CD1c-positive myeloid dendritic cell (primary cell): ENCODE measurements around the gene CDK4.

Experiments
- DNase-seq: peaks from one replicate; pipeline ENCODE4 v3.0.0-alpha.2; 2016; ENCODE audit errors: extremely low spot score

Gene CDK4

DNA sequence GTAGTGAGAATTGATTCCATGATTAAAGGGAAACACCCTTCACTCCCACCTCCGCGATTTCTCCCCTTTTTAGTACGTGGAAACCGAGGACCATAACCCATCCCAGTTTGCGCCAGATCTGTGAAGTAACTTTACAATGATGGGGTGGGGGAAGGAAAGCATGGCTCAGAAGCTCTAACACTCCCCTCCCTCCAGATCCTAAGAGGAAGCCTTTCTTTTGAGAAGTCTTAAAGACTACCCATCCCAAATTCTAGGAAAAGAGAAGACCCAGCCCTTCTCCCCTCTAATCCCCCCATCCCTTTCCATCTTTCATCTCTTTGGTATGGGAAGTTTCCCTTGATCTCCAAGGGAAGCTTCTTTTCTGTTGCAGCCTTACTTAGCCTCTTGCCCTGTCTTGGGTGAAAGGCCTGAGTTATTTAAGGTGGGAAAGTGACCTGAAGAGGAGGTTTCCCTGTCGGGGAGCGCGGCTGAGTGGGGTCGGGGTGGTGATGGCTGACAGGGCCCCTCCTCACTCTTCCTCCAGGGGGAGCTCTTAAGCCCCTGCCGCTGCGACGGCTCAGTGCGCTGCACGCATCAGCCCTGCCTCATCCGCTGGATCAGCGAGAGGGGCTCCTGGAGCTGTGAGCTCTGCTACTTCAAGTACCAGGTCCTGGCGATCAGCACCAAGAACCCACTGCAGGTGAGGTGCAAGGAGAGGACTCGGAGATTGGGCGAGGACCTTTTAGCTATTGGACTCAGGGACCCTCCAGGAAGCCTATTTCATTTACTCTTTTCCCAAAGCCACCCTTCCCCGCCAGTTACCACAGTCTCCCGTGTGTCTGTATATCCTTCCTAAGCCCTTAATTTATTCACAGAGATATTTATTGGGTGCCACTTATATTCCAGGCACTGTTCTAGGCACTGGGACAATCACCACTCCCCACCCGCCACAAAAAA is 4.6 kb upstream of the CDK4 start:
- DNase-seq: peak; percentile 66

- no peak for DNase-seq
Observed at GRCh38 chr12:57755454-57756372, 3.6 kb upstream of the CDK4 start.

- no peak for DNase-seq
Observed at GRCh38 chr12:57755194-57755453, 3.0 kb upstream of the CDK4 start.

DNA sequence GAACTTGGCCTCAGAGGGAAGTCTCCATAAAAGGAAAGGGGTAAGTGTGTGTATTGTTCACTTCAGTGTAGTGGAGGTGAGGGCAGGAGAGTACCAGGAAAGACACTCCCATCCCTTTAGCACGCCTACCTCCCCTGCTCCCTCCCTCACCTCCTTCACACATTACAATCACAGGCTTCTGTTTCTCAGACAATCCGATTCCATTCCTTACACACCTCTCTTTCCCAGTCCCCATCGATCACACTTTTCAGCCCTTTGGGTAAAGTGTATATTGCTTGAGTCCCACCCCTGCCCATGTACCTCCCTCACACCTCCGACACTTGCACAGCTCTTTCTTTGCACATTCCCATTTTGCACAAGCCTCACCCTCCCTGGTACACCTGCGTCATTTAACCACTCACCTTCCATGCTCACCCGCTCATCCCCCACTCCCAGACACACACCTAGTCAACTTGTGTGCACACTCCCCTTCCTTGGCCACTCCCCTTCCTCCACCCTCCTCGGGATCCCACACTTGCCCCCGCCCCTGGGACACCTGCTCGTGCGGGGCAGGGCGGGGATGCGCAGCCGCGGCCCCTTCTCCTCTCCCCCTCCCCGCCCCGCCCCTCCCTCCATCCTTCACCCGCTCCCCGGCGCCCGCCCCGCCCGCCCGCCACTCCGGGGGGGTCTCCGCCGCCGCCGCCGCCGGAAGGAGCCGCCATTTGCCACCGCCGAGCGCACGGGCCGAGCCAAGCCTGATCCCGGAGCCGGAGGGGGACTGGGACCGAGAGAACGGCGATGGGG is 2.5 kb upstream of the CDK4 start, which contains the start of gene MARCHF9:
Gene MARCHF9, plus strand, starts transcription at position 693 of the 783 bp plus-strand sequence. CDS start 426 bp downstream, outside the sequence.
- DNase-seq: peak; percentile 55

GRCh38 chr12:57753756-57754337 is 1.7 kb upstream of the CDK4 start:
- DNase-seq: no peak

GRCh38 chr12:57752668-57753000 is 524 bp upstream of the CDK4 start:
- no peak for DNase-seq

DNA sequence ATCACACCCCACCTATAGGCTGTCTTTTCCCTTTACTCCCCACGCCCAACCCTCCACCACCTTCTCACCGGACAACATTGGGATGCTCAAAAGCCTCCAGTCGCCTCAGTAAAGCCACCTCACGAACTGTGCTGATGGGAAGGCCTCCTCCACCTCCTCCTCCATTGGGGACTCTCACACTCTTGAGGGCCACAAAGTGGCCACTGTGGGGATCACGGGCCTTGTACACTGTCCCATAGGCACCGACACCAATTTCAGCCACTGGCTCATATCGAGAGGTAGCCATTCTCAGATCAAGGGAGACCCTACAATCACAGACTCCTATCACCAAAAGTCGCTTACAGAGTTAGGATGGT is 700 bp downstream of the CDK4 start:
- no peak for DNase-seq

DNA sequence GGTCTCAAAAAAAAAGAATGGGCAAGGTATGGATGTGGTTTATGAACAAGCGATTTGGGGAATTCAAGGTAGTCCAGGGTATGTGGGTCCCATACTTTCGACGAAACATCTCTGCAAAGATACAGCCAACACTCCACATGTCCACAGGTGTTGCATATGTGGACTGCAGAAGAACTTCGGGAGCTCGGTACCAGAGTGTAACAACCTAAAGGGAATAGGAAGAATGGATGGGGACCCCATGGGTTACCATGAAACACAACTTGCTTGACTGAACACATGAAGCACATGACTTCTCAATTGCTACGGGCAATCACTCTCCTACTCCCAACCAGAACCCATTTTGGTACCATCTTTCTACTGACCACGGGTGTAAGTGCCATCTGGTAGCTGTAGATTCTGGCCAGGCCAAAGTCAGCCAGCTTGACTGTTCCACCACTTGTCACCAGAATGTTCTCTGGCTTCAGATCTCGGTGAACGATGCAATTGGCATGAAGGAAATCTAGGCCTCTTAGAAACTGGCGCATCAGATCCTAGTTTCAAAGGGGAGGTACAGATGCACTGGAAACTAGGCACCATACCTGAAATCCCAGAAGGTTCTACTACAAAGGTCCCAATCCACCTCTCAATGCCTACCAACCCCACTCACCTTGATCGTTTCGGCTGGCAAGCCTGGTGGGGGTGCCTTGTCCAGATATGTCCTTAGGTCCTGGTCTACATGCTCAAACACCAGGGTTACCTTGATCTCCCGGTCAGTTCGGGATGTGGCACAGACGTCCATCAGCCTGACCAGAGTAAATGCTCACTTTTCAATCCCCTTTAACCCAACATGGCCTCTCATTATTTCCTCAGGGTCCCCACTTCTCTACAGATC is 1.3 kb downstream of the CDK4 start:
- no peak for DNase-seq

DNA sequence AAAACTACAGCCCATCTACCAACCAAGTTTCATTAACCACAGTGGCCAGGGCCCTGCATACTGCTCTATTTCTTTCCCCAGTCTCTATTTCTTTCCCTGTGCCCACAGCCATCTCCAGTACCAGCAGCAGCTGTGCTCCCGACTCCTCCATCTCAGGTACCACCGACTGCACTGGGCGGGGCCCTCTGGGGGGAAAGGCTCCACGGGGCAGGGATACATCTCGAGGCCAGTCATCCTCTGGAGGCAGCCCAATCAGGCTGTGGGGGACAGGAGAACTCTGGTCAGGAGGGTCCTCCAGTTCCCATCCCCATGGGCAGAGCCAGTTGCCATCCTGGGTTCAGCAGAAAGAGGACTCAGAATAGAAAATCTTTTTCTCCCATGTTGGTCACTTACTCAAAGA is 3.0 kb downstream of the CDK4 start:
- no peak for DNase-seq

DNA sequence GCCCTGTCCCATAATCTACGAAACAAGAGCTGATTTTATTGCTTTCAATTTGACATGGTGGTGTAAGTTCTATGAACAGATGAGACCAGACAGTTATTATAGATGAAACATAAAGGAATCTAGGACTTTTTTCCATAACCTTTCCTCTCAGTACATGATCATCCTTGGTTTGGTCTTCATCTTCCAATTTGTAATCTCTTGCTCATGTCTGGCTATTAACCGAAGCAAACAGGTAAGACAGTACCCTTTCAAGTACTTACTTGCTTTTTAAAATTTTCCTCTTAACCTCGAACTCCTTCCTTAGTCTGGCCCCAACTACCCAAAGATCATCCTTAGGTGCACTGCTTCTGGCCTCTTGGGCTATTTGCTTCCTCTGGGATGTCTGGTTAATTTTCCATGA is 6.1 kb downstream of the CDK4 start:
- DNase-seq: no peak

GRCh38 chr12:57745485-57745881 is 6.6 kb downstream of the CDK4 start:
- no peak for DNase-seq

GRCh38 chr12:57744777-57745484 is 7.2 kb downstream of the CDK4 start, which contains the start of gene TSPAN31:
Gene TSPAN31 (plus strand): TSS chr12:57745039. CDS start chr12:57745155, 116 bp downstream.
- peak; percentile 98 for DNase-seq

DNA sequence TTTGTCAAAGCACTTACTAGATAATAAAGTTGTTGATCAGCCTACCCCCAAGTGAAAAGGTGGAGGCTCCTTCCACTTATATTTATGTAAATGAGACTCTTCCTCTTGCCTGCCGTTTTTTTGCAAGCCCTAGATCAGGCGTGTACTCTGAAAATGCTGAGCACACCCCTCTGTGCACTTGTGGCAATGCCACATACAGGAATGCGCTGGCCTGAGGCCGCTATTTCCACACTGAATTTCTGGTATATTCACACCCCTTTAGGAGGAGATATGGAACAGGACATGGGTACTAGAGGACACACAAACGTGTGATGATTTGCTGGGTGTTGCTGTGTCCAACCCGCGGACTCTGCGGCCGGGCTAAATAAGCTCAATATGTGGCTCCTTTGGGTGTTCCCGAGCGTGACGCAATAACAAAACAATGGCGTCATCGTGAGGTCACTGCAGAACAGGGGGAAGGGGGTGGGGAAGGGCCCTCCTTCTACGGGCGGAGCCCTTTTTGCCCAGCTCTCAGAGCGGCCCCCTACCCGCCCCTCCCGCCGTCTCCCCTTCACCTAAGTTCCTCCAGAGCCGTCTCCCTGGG is 7.8 kb downstream of the CDK4 start:
- peak; percentile 82 for DNase-seq

GRCh38 chr12:57743769-57744168 is 8.3 kb downstream of the CDK4 start:
- DNase-seq: no peak

GRCh38 chr12:57741844-57742738 is 10.0 kb downstream of the CDK4 start:
- peak; percentile 62 for DNase-seq

DNA sequence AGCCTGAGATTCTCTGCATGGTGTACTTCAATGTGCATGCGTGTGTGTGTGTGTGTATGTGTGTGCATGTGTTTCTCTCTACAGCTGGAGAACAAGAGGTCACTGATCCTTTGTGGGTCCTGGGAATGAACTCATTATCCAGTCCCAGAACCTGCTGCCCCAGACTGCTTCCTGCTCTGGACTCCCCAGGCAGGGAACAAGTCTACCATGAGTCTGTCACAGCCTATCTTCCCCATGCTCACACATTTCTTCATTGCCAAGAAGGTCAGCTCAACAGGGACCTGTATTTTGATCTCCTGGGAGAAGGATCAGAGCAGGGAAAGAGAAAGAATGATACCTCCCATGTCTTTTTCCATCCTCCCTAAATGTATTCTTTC is 10.7 kb downstream of the CDK4 start:
- DNase-seq: no peak

GRCh38 chr12:57740656-57741412 is 11.3 kb downstream of the CDK4 start:
- peak; percentile 62 for DNase-seq
